KMS-11 (cell line): ENCODE data around the gene ATP5PD.

ENCODE experiments used
- H2AFZ ChIP-seq: fragments of 200-600 bp; sonication (generic); 2 replicates; pipeline ENCODE4 v1.6.1; 2016; ENCODE audit warnings: antibody characterized with exemption, mixed run types, low read depth
- H3K27ac ChIP-seq: fragments of 200-600 bp; sonication (generic); 2 replicates; pipeline ENCODE4 v1.6.1; 2016; ENCODE audit warnings: mild to moderate bottlenecking, mixed run types
- H3K27me3 ChIP-seq: fragments of 200-600 bp; sonication (generic); 2 replicates; pipeline ENCODE4 v1.6.1; 2017; ENCODE audit warnings: mild to moderate bottlenecking, low read depth, mixed run types, moderate library complexity; ENCODE audit not compliant: insufficient read depth
- H3K36me3 ChIP-seq: fragments of 200-600 bp; sonication (generic); 2 replicates; pipeline ENCODE4 v1.6.1; 2017; ENCODE audit warnings: mild to moderate bottlenecking, mixed run types; ENCODE audit not compliant: insufficient read depth
- H3K4me1 ChIP-seq: fragments of 200-600 bp; sonication (generic); 2 replicates; pipeline ENCODE4 v1.6.1; 2016; ENCODE audit warnings: mild to moderate bottlenecking, low read depth, mixed run types; ENCODE audit not compliant: poor library complexity, severe bottlenecking
- H3K4me2 ChIP-seq: fragments of 200-600 bp; sonication (generic); 2 replicates; pipeline ENCODE4 v1.7.0; 2016; ENCODE audit warnings: mild to moderate bottlenecking, mixed run types
- H3K4me3 ChIP-seq: fragments of 200-600 bp; sonication (generic); IDR thresholded peaks from 2 replicates; pipeline ENCODE4 v1.6.1; 2017; ENCODE audit warnings: low read depth, low read length, mixed read lengths; ENCODE audit not compliant: insufficient read depth
- H3K79me2 ChIP-seq: fragments of 200-600 bp; sonication (generic); 2 replicates; pipeline ENCODE4 v1.6.1; 2016; ENCODE audit warnings: low read depth, mixed run types; ENCODE audit not compliant: insufficient read depth
- H3K9ac ChIP-seq: fragments of 200-600 bp; sonication (generic); 2 replicates; pipeline ENCODE4 v1.6.1; 2016; ENCODE audit warnings: mild to moderate bottlenecking, mixed run types
- H4K20me1 ChIP-seq: fragments of 200-600 bp; sonication (generic); 2 replicates; pipeline ENCODE4 v1.6.1; 2016; ENCODE audit warnings: mild to moderate bottlenecking, mixed run types; ENCODE audit not compliant: insufficient read depth
- CTCF ChIP-seq: fragments of 200-600 bp; sonication (generic); conservative IDR thresholded peaks from 2 replicates; pipeline ENCODE4 v1.6.1; 2017; ENCODE audit warnings: low read depth, mild to moderate bottlenecking, antibody characterized with exemption, low read length, moderate library complexity, mixed read lengths

ATP5PD gene

DNA sequence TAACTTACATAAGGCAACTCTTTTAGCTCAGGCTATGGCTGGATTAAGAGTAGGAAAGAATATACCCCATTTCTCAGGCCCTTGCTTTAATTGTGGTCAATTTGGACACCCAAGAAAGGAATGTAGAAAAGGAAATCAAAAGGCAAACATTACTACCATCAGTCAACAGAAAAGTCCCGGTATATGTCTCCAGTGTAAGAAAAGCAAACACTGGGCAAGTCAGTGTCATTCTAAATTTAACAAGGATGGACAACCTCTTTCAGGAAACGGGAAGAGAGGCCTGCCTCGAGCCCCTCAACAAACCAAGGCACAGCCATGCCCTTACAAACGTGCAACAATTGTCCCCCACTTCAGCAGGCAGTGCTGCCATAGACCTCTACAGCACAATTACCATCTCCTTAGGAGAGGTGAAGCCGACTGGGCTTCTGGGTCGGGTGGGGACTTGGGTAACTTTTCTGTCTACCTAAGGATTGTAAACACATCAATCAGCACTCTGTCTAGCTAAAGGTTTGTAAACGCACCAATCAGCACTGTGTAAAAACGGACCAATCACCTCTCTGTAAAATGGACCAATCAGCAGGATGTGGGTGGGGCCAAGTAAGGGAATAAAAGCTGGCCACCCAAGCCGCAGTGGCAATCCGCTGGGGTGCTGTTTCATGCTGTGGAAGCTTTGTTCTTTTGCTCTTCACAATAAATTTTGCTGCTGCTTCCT is 21.9 kb downstream of the ATP5PD start:
- no peak overlapping the region for H3K4me3 ChIP-seq
- no peaks in the 10 kb centered on the region for H4K20me1 ChIP-seq
- H3K27me3 ChIP-seq: no peaks in the 10 kb centered on the region; the same call in 1 of the 2 replicates
- H3K27ac ChIP-seq: no peak overlapping the region
- H3K9ac ChIP-seq: no peak overlapping the region
- peaks cover 5% of the 10 kb centered on the region; the same call in 1 of the 2 replicates for H3K36me3 ChIP-seq
- no peak overlapping the region for H3K4me2 ChIP-seq
- H3K4me1 ChIP-seq: no peaks in the 10 kb centered on the region
- no peaks in the 10 kb centered on the region for H3K79me2 ChIP-seq
- TF ChIP-seq CTCF: no peak
- H2AFZ ChIP-seq: no peak overlapping the region

GRCh38 chr17:75020331-75021110 is 26.2 kb downstream of the ATP5PD start:
- no peak for TF ChIP-seq CTCF
- Histone ChIP-seq H3K9ac (no peak overlapping the region), H3K4me2 (no peak overlapping the region), H3K4me1 (no peaks in the 10 kb centered on the region), H3K27ac (no peak overlapping the region), H3K36me3 (peaks cover 5% of the 10 kb centered on the region; the same call in 1 of the 2 replicates), H2AFZ (no peak overlapping the region), H3K79me2 (no peaks in the 10 kb centered on the region), H3K27me3 (no peaks in the 10 kb centered on the region), H3K4me3 (no peak overlapping the region), H4K20me1 (no peaks in the 10 kb centered on the region)

- no peak for TF ChIP-seq CTCF
- H3K79me2 ChIP-seq: no peaks in the 10 kb centered on the region; the same call in 1 of the 2 replicates
- no peak overlapping the region for H3K9ac ChIP-seq
- H2AFZ ChIP-seq: no peak overlapping the region
- no peaks in the 10 kb centered on the region for H3K4me1 ChIP-seq
- H3K27ac ChIP-seq: no peak overlapping the region
- H3K27me3 ChIP-seq: no peaks in the 10 kb centered on the region
- no peak overlapping the region for H3K4me3 ChIP-seq
- no peak overlapping the region for H3K4me2 ChIP-seq
- peaks cover 5% of the 10 kb centered on the region; the same call in 1 of the 2 replicates for H3K36me3 ChIP-seq
- no peaks in the 10 kb centered on the region for H4K20me1 ChIP-seq
Measured at GRCh38 chr17:75019710-75020109, 27.1 kb downstream of the ATP5PD start.

DNA sequence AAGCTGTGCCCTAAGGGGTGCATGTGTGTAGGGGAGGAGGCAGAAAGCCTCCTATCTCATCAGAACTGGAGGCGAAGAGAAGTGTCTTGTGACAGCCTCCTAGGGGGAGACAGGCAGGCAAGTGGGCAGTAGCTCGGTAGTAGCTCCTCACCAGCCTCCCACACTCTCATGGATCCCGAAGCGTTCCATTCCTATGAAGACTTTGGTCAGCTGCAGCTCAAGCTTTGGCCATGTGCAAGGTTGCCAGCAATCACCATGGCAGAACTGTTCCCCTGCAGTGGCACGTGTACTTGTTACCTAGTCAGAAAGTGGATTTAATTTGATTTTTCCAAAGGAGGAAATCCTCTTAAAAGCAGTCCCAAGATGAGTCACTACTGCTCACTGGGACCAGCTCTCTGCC is 27.6 kb downstream of the ATP5PD start:
- no peak overlapping the region for H3K4me3 ChIP-seq
- no peaks in the 10 kb centered on the region for H4K20me1 ChIP-seq
- H3K27ac ChIP-seq: no peak overlapping the region
- no peak for TF ChIP-seq CTCF
- H3K79me2 ChIP-seq: no peaks in the 10 kb centered on the region; the same call in 1 of the 2 replicates
- no peak overlapping the region for H2AFZ ChIP-seq
- H3K36me3 ChIP-seq: peaks cover 5% of the 10 kb centered on the region; the same call in 1 of the 2 replicates
- H3K9ac ChIP-seq: no peak overlapping the region
- no peaks in the 10 kb centered on the region for H3K27me3 ChIP-seq
- no peak overlapping the region for H3K4me2 ChIP-seq
- H3K4me1 ChIP-seq: no peaks in the 10 kb centered on the region
